Measurements from ENCODE around the gene KLF9. TPM values are rescaled to one million over a fixed set of nuclear protein-coding genes. Genes with fewer than 3 reads are reported as not detected.

Gene KLF9
- total RNA-seq, result 91.0 TPM
- long read RNA-seq, full-length matches to known transcripts, result 7 of 23 reads
- long read RNA-seq, partial matches to known transcripts, result 0 of 23 reads
- long read RNA-seq, other reads (novel, unspliced or antisense), result 16 of 23 reads

DNA sequence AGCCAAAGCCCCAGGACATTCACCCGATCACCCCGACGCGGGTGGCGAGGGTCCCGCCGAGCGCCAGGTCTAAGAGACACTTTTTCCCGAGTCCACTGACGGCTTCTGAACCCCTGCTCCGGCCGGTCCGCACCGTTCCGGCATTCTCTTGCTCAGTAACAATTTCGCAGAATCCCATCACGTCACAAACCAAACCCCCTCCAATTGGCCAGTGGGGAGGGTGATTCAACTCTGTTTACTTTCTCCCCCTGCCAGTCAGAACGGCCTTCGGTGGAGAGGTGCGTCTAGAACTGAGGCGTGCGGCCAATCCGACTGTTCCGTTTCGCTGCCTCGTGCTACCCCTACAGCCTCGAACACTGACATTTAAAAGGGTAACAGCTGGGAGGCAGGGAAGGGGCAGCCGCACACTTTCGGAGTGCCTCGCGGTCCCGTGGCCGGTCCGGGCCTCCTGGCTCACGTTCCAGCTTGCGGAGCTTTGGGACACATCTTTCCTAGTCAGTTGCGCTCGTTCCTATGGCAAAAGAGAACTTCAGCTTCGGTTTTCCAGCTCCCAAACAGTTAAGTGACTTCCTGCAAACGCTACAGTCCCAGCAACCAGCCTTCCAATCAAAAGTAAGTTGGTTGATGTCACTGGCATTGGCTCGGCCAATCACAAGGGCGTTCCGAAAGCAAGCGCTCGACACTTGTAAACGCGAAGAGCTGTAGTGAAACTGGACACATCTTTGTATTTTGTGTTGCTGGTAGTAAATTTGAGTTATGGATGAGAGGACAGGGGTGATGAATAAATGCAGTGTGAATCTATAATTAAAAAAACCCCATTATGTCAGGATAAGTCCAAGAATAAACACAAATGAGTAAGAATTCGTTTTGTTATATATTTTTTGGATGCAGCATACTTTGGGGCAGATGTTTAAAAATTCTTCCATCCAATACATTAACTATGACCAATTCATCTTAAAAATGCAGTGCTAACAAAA is at the start of gene KLF9:
Gene KLF9 (minus strand): TSS at position 859 of the 977 bp plus-strand sequence. CDS start 1,294 bp downstream, outside the sequence.
- H3K27ac ChIP-seq, result peak within 1 kb of the TSS; percentile 100
- H3K4me3 ChIP-seq, result peak within 1 kb of the TSS; percentile 89
- DNase-seq (peak; percentile 95), ATAC-seq (peak; percentile 81)
- TF ChIP-seq, protein P1, sequence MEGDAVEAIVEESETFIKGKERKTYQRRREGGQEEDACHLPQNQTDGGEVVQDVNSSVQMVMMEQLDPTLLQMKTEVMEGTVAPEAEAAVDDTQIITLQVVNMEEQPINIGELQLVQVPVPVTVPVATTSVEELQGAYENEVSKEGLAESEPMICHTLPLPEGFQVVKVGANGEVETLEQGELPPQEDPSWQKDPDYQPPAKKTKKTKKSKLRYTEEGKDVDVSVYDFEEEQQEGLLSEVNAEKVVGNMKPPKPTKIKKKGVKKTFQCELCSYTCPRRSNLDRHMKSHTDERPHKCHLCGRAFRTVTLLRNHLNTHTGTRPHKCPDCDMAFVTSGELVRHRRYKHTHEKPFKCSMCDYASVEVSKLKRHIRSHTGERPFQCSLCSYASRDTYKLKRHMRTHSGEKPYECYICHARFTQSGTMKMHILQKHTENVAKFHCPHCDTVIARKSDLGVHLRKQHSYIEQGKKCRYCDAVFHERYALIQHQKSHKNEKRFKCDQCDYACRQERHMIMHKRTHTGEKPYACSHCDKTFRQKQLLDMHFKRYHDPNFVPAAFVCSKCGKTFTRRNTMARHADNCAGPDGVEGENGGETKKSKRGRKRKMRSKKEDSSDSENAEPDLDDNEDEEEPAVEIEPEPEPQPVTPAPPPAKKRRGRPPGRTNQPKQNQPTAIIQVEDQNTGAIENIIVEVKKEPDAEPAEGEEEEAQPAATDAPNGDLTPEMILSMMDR (IDR thresholded peaks at IDR 0.05), result no peak
- H3K4me1 ChIP-seq, result peaks cover 50% of the 10 kb centered on the region
- no peaks in the 10 kb centered on the region for H3K27me3 ChIP-seq
- intact Hi-C loops (cut with DNase I), result loop anchor here (10.0 kb wide), 1 partner anchor 171 kb away; no protein-coding TSS in a partner anchor
- no peaks in the 10 kb centered on the region for H3K36me3 ChIP-seq
- H3K9me3 ChIP-seq, result no peaks in the 10 kb centered on the region

DNA sequence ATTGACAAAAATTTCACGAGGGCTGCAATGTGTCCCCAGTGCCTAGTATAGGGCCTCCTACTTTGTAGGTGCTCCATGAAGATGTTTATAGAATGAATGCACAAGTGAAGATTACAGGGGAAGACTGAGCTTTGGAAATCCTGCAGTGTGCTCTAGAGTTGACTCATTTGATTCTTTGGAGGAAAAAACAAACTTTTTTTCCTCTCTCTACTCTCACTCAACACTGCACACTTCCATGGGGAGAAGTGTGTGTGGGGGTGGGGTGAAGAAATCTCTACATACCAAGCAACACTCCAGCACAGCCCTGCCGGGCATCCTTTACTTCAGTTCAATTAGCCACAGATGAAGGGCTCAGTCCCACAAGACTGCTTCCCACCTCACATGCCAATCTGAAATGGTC is 49.4 kb upstream of the KLF9 start:
- TF ChIP-seq, protein P1 (IDR thresholded peaks at IDR 0.05), result no peak
- ATAC-seq, result peak; percentile 25
- H3K9me3 ChIP-seq, result no peaks in the 10 kb centered on the region
- H3K27ac ChIP-seq, result no peak overlapping the region
- H3K4me1 ChIP-seq, result peaks cover 6% of the 10 kb centered on the region
- DNase-seq, result no peak
- H3K36me3 ChIP-seq, result no peaks in the 10 kb centered on the region
- intact Hi-C loops (cut with DNase I), result no loop called here
- no peaks in the 10 kb centered on the region for H3K27me3 ChIP-seq
- H3K4me3 ChIP-seq, result no peak overlapping the region

- intact Hi-C loops (cut with DNase I), result no loop called here
- no peaks in the 10 kb centered on the region for H3K4me1 ChIP-seq
- no peaks in the 10 kb centered on the region for H3K9me3 ChIP-seq
- TF ChIP-seq, protein P1 (IDR thresholded peaks at IDR 0.05), result no peak
- H3K36me3 ChIP-seq, result no peaks in the 10 kb centered on the region
- ATAC-seq (no peak), DNase-seq (no peak)
- H3K4me3 ChIP-seq, result no peak overlapping the region
- H3K27me3 ChIP-seq, result no peaks in the 10 kb centered on the region
- no peak overlapping the region for H3K27ac ChIP-seq
Observed at GRCh38 chr9:70462300-70462699, 47.8 kb upstream of the KLF9 start.

DNA sequence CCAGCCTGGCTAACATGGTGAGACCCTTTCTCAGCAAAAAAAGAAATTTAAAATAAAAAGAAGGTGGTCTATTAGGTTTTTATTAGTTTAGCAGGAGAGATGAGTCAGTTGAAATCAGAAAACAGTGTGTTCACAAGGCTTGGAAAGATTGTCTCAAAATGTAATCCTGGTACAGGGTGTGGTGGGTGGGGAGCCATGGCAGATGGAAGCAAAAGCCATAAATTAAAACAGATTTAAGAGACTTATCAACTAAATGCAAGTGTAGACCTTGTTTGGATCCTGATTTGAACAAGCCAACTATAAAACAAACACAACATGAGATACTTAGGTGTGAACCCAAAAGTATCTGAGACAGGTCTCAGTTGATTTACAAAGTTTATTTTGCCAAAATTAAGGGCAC is 42.8 kb upstream of the KLF9 start:
- DNase-seq (no peak), ATAC-seq (no peak)
- Histone ChIP-seq H3K27me3 (no peaks in the 10 kb centered on the region), H3K9me3 (no peaks in the 10 kb centered on the region), H3K27ac (no peak overlapping the region), H3K36me3 (no peaks in the 10 kb centered on the region), H3K4me1 (no peaks in the 10 kb centered on the region), H3K4me3 (no peak overlapping the region)
- intact Hi-C loops (cut with DNase I), result no loop called here
- TF ChIP-seq, protein P1 (IDR thresholded peaks at IDR 0.05), result no peak

GRCh38 chr9:70455993-70456704 is 41.7 kb upstream of the KLF9 start:
- TF ChIP-seq, protein P1 (IDR thresholded peaks at IDR 0.05), result no peak
- intact Hi-C loops (cut with DNase I), result no loop called here
- Histone ChIP-seq H3K4me3 (no peak overlapping the region), H3K4me1 (no peaks in the 10 kb centered on the region), H3K27ac (peak overlapping the region; percentile 44), H3K27me3 (no peaks in the 10 kb centered on the region), H3K36me3 (no peaks in the 10 kb centered on the region), H3K9me3 (no peaks in the 10 kb centered on the region)
- DNase-seq (no peak), ATAC-seq (no peak)
